K562 (cell line): Measurements from ENCODE around the gene TNFRSF6B. TPM values are rescaled to one million over a fixed set of nuclear protein-coding genes. Genes with fewer than 3 reads are reported as not detected.

Experiments
- ATAC-seq: fragments of 200-7000 bp; cut with Tn5 transposase; 3 replicates; pipeline ENCODE4 v1.9.1; 2020; ENCODE audit warnings: moderate library complexity
- BruUV-seq: library from RNA; stranded (reverse); fragments of 400-500 nt; replicated peaks from 2 replicates; lab custom pipeline; 2021; lab: Mats Ljungman, UMichigan
- CTCF ChIA-PET: fragments of 300-600 bp; formaldehyde crosslinking; extraction: SDS; loops from one replicate; lab custom pipeline; 2021; ENCODE audit warnings: low intra/inter-chr PET ratio; lab: Yijun Ruan, JAX
- POLR2A ChIA-PET: fragments of 300-600, 350-650 bp; sonication (Branson Sonifier 250); formaldehyde crosslinking; extraction: SDS; loops from one replicate; lab custom pipeline; 2021; ENCODE audit warnings: antibody characterized with exemption, inconsistent platforms; lab: Yijun Ruan, JAX
- DNase-seq, 4 experiments: peaks; one replicate each; pipeline versions ENCODE4 v3.0.0 to v3.0.0-alpha.2; 2011 to 2018; ENCODE audit warnings: low spot score in 3 of 4, mixed read lengths in 3 of 4; ENCODE audit errors: extremely low read depth in 1 of 4
- FAIRE-seq: peaks from 2 replicates; lab custom pipeline; 2011; peaks lifted over from hg19 to GRCh38; lab: Jason Lieb, UNC
- H2AFZ ChIP-seq: 2 replicates; pipeline ENCODE4 v1.6.0; 2011; ENCODE audit warnings: low read depth, low read length, control low read depth, inconsistent platforms
- H3K27ac ChIP-seq: fragments of 200-600 bp; 3 replicates; pipeline ENCODE4 v1.8.0; 2011; ENCODE audit warnings: low read depth, mild to moderate bottlenecking, control low read depth, inconsistent platforms, low read length, moderate library complexity, mixed read lengths; ENCODE audit errors: extremely low read depth
- H3K27me3 ChIP-seq, 2 experiments: fragments of 300-600 bp in 1 of 2; 2 replicates in 1 of 2; 3 replicates in 1 of 2; pipeline versions ENCODE4 v1.6.0 to v1.8.0; 2011; ENCODE audit warnings: inconsistent platforms in 2 of 2, low read length in 2 of 2, mild to moderate bottlenecking in 1 of 2, mixed read lengths in 1 of 2, moderate library complexity in 1 of 2; ENCODE audit not compliant: control insufficient read depth in 2 of 2, insufficient read depth in 2 of 2
- H3K36me3 ChIP-seq: fragments of 300-600 bp; 3 replicates; pipeline ENCODE4 v1.8.0; 2011; ENCODE audit warnings: mild to moderate bottlenecking, low read length, inconsistent platforms; ENCODE audit not compliant: control insufficient read depth, insufficient read depth
- H3K4me1 ChIP-seq, 2 experiments: fragments of 200-600 bp in 1 of 2; replicated peaks in 1 of 2; 2 replicates in 1 of 2; 3 replicates in 1 of 2; pipeline versions ENCODE4 v1.5.1 to v1.8.0; 2011; ENCODE audit warnings: inconsistent platforms in 2 of 2, low read length in 2 of 2, mild to moderate bottlenecking in 1 of 2, mixed read lengths in 1 of 2, moderate library complexity in 1 of 2; ENCODE audit not compliant: control insufficient read depth in 2 of 2, insufficient read depth in 2 of 2
- H3K4me2 ChIP-seq: 2 replicates; pipeline ENCODE4 v1.6.1; 2011; ENCODE audit warnings: low read length, control low read depth, inconsistent platforms, mixed read lengths; ENCODE audit not compliant: insufficient read depth
- H3K4me3 ChIP-seq: fragments of 200-600 bp; sonication (generic), shearing (Covaris generic); 2 replicates; pipeline ENCODE4 v1.5.1; 2016; ENCODE audit warnings: control low read depth, inconsistent platforms
- H3K79me2 ChIP-seq: fragments of 200-600 bp; 3 replicates; pipeline ENCODE4 v1.8.0; 2011; ENCODE audit warnings: low read length, inconsistent platforms; ENCODE audit not compliant: control insufficient read depth, insufficient read depth
- H3K9ac ChIP-seq, 2 experiments: 2 replicates each; pipeline versions ENCODE4 v1.6.0 to v1.6.1; 2011; ENCODE audit warnings: low read depth in 2 of 2, low read length in 2 of 2, control low read depth in 1 of 2, inconsistent platforms in 1 of 2, mild to moderate bottlenecking in 1 of 2, mixed read lengths in 1 of 2; ENCODE audit not compliant: insufficient read depth in 1 of 2
- H3K9me1 ChIP-seq: one replicate; pipeline ENCODE4 v1.6.0; 2011; ENCODE audit warnings: inconsistent platforms, mild to moderate bottlenecking, low read length, moderate library complexity; ENCODE audit not compliant: control insufficient read depth, insufficient read depth
- H3K9me3 ChIP-seq: replicated peaks from 2 replicates; pipeline ENCODE4 v1.5.1; 2011; ENCODE audit warnings: low read depth, low read length, inconsistent platforms; ENCODE audit not compliant: control insufficient read depth, insufficient read depth
- H4K20me1 ChIP-seq: replicated peaks from 2 replicates; pipeline ENCODE4 v1.6.1; 2011; ENCODE audit warnings: low read length, inconsistent platforms, mixed read lengths; ENCODE audit not compliant: control insufficient read depth, insufficient read depth
- CHCHD3 ChIP-seq: fragments of 250-450 bp; sonication (Bioruptor Pico); IDR thresholded peaks from 2 replicates; pipeline ENCODE4 v2.1.2; 2022; ENCODE audit warnings: mild to moderate bottlenecking
- FOXA1 ChIP-seq: fragments of 450-650 bp; IDR thresholded peaks from 2 replicates; pipeline ENCODE4 v1.6.1; 2016; ENCODE audit warnings: mild to moderate bottlenecking, borderline replicate concordance
- GATAD2A ChIP-seq: fragments of 450-650 bp; IDR thresholded peaks from 2 replicates; pipeline ENCODE4 v1.6.1; 2017
- HMG20B ChIP-seq: fragments of 250-450 bp; sonication (Bioruptor Pico); IDR thresholded peaks from 2 replicates; pipeline ENCODE4 v1.5.0; 2021; ENCODE audit warnings: mild to moderate bottlenecking
- LEF1 ChIP-seq: fragments of 450-650 bp; IDR thresholded peaks from 2 replicates; pipeline ENCODE4 v1.6.1; 2016; ENCODE audit warnings: mild to moderate bottlenecking
- PHTF2 ChIP-seq: fragments of 250-450 bp; sonication (Bioruptor Pico); IDR thresholded peaks from 2 replicates; pipeline ENCODE4 v1.5.0; 2021; ENCODE audit warnings: mild to moderate bottlenecking
- PTRF ChIP-seq: fragments of 450-650 bp; IDR thresholded peaks from 2 replicates; pipeline ENCODE4 v1.6.1; 2016; ENCODE audit warnings: mild to moderate bottlenecking, missing genetic modification characterization, missing compliant biosample characterization
- SIN3A ChIP-seq, 2 experiments: fragments of 150-350 bp in 1 of 2; IDR thresholded peaks; 2 replicates each; pipeline ENCODE4 v1.6.1; 2011 to 2016; ENCODE audit warnings: borderline replicate concordance in 2 of 2, low read depth in 2 of 2, low read length in 2 of 2, mild to moderate bottlenecking in 2 of 2, moderate library complexity in 2 of 2; ENCODE audit not compliant: control insufficient read depth in 1 of 2
- SMARCB1 ChIP-seq: IDR thresholded peaks from 2 replicates; pipeline ENCODE4 v1.6.1; 2011; ENCODE audit warnings: improper control_type of control experiment, low read depth; ENCODE audit not compliant: insufficient read length
- SMC3 ChIP-seq: conservative IDR thresholded peaks from 2 replicates; pipeline ENCODE4 v1.6.1; 2011; ENCODE audit warnings: low read depth, low read length, improper control_type of control experiment; ENCODE audit not compliant: insufficient read depth
- SRSF3 ChIP-seq: fragments of 200-400 bp; formaldehyde crosslinking; IDR thresholded peaks from 2 replicates; pipeline ENCODE4 v1.6.1; 2016; ENCODE audit warnings: mild to moderate bottlenecking, low read length, moderate library complexity; ENCODE audit not compliant: insufficient read depth
- TAF9B ChIP-seq: fragments of 450-650 bp; IDR thresholded peaks from 2 replicates; pipeline ENCODE4 v1.6.1; 2018; ENCODE audit warnings: mild to moderate bottlenecking; ENCODE audit not compliant: partially characterized antibody
- TFAM ChIP-seq: fragments of 250-450 bp; sonication (Bioruptor Pico); conservative IDR thresholded peaks from 2 replicates; pipeline ENCODE4 v1.5.0; 2021; ENCODE audit warnings: mild to moderate bottlenecking, moderate library complexity
- ZNF76 ChIP-seq: fragments of 250-450 bp; sonication (Bioruptor Pico); IDR thresholded peaks from 2 replicates; pipeline ENCODE4 v1.4.0; 2020; ENCODE audit warnings: mild to moderate bottlenecking, moderate library complexity, borderline replicate concordance
- WGBS: fragments of 100-300 bp; shearing (Covaris generic); methylation state at CpG from one replicate; pipeline ENCODE4 v1.1.6; 2016; ENCODE audit warnings: low coverage, mixed read lengths; ENCODE audit not compliant: insufficient coverage; ENCODE audit errors: missing lambda C conversion rate; 5-methylcytosine and 5-hydroxymethylcytosine counted together
- in situ Hi-C: fragments of 300-500 bp; cut with MboI; formaldehyde crosslinking; loops from 4 replicates; pipeline ENCODE4 v1.15.0; 2018; ENCODE audit warnings: inconsistent platforms, mixed read lengths
- intact Hi-C: fragments of 100-400 bp; cut with micrococcal nuclease; formaldehyde crosslinking; loops from 2 replicates; pipeline ENCODE4 v1.14.2; 2022
- polyA plus RNA-seq, 8 experiments: library from polyadenylated mRNA; depleted of rRNA in 4 of 8; stranded (reverse) in 5 of 8; unstranded in 3 of 8; fragments of >200 nt; fragmentation: Nextera tagmentation in 2 of 8; fragmentation: Illumina TruSeq in 1 of 8; extraction: Ambion mirVana in 2 of 8; extraction: Trizol in 1 of 8; gene quantifications; 2 replicates each; pipeline versions ENCODE4 v1.2.1 to v1.2.3, GENCODE V29; 2011 to 2014; ENCODE audit warnings: inconsistent platforms in 1 of 8, missing spikeins in 1 of 8
- total RNA-seq, 7 experiments: library from RNA; depleted of rRNA in 6 of 7; stranded (reverse); fragments of >200 nt in 6 of 7; fragmentation: Illumina TruSeq in 2 of 7; extraction: Trizol in 2 of 7; gene quantifications; 2 replicates each; pipeline versions ENCODE4 v1.2.1 to v1.2.3, GENCODE V29; 2011 to 2021; ENCODE audit warnings: low replicate concordance in 1 of 7
- TF ChIP-seq, protein P1 (sequence below), 2 experiments: IDR thresholded peaks; 2 replicates each; pipeline ENCODE4 v1.6.1; 2012; ENCODE audit warnings: improper control_type of control experiment in 2 of 2, low read depth in 2 of 2, low read length in 2 of 2, borderline replicate concordance in 1 of 2
- TF ChIP-seq, protein P2 (sequence below): fragments of 450-650 bp; formaldehyde crosslinking; IDR thresholded peaks from 2 replicates; pipeline ENCODE4 v1.4.0; 2020; ENCODE audit warnings: mild to moderate bottlenecking

The TNFRSF6B gene
- total and polyA plus RNA-seq, 9 of the 15 experiments (the other 6 are each of a cell fraction or from before 2014, with no cell fraction given), result 0.10 to 3.5 (median 0.32) TPM; not detected in 6

- TF ChIP-seq, protein P1, sequence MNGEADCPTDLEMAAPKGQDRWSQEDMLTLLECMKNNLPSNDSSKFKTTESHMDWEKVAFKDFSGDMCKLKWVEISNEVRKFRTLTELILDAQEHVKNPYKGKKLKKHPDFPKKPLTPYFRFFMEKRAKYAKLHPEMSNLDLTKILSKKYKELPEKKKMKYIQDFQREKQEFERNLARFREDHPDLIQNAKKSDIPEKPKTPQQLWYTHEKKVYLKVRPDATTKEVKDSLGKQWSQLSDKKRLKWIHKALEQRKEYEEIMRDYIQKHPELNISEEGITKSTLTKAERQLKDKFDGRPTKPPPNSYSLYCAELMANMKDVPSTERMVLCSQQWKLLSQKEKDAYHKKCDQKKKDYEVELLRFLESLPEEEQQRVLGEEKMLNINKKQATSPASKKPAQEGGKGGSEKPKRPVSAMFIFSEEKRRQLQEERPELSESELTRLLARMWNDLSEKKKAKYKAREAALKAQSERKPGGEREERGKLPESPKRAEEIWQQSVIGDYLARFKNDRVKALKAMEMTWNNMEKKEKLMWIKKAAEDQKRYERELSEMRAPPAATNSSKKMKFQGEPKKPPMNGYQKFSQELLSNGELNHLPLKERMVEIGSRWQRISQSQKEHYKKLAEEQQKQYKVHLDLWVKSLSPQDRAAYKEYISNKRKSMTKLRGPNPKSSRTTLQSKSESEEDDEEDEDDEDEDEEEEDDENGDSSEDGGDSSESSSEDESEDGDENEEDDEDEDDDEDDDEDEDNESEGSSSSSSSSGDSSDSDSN (IDR thresholded peaks at IDR 0.05; ENCODE audit: borderline replicate concordance in 1 of 2, low read depth in 2 of 2, low read length in 2 of 2), result no peak
- TF ChIP-seq, all 486 proteins: peak for 0
Measured at GRCh38 chr20:63731410-63731809, 35.0 kb downstream of the TNFRSF6B start (continued).

DNA sequence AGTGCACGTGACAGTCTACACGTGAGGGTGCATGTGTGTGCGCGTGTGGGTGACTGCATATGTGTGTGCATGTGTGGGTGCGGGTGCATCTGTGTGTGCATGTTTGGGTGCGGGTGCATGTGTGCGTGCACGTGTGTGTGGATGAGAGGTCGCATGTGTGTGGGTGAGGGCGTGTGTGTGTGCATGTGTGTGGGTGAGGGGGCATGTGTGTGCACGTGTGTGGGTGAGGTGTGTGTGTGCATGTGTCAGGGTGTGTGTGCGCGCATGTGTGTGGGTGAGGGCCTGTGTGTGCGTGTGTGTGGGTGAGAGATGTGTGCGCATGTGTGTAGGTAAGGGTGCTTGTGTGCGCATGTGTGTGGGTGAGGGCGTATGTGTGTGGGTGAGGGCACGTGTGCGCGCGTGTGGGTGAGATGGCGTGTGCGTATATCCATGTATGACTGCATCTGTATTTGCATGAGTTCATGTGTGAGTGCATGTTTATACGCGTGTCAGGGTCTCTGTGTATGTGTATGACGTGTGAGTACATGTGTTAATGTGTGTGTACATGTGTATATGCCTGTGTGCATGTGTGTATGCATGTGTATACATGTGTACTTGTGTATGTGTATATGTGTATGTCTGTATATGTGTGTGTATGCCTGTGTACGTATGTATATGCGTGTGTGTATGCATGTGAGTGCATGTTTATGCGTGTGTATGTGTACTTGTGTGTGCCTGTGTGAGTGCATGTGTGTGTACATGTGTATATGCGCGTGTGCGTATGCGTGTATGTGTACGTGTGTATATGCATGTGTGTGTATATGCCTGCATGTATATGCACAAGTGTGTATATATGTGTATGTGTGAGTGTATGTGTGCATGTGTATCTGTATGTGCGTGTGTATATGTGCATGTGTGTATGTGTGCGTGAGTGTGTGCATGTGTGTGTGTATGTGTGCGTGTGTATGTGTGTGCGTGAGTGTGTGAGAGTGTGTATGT is 36.0 kb downstream of the TNFRSF6B start:
- Histone ChIP-seq H3K4me1 (peaks cover 5 to 49% of the 10 kb centered on the region in 2 experiments; a peak in 4 of 5 replicates), H4K20me1 (0 out of 2 replicates have a peak, but pooled peaks cover 5% of the 10 kb centered on the region), H3K4me2 (no peak overlapping the region), H3K4me3 (no peak overlapping the region), H3K36me3 (peaks cover 71% of the 10 kb centered on the region; the same call in 2 of the 3 replicates), H3K9me3 (peaks cover 4% of the 10 kb centered on the region), H3K79me2 (peaks cover 26% of the 10 kb centered on the region), H3K9me1 (no peaks in the 10 kb centered on the region), H3K27me3 (no peaks in the 10 kb centered on the region), H2AFZ (no peak overlapping the region), H3K27ac (no peak overlapping the region; the same call in 2 of the 3 replicates), H3K9ac (no peak overlapping the region)
- BruUV-seq, result no TSS peak
- in situ Hi-C loops (no loop called here), intact Hi-C loops (no loop called here)
- ChIA-PET CTCF (no interaction called here), POLR2A (no interaction called here)
- no peak for ATAC-seq
- peak; percentile 48 for FAIRE-seq
- DNase-seq, result no peak
- WGBS, result 87% methylated on average over 31 of the region's 38 CpGs
- no peak for TF ChIP-seq PTRF
- TF ChIP-seq SMARCB1, result no peak
- TF ChIP-seq PHTF2 (CRISPR knock-in tag), result no peak
- no peak for TF ChIP-seq HMG20B (CRISPR knock-in tag)
- no peak for TF ChIP-seq CHCHD3 (CRISPR knock-in tag)
- no peak for TF ChIP-seq GATAD2A
- TF ChIP-seq, protein P2, sequence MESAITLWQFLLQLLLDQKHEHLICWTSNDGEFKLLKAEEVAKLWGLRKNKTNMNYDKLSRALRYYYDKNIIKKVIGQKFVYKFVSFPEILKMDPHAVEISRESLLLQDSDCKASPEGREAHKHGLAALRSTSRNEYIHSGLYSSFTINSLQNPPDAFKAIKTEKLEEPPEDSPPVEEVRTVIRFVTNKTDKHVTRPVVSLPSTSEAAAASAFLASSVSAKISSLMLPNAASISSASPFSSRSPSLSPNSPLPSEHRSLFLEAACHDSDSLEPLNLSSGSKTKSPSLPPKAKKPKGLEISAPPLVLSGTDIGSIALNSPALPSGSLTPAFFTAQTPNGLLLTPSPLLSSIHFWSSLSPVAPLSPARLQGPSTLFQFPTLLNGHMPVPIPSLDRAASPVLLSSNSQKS (CRISPR knock-in tag), result no peak
- TF ChIP-seq LEF1, result no peak
- no peak for TF ChIP-seq SRSF3
- TF ChIP-seq ZNF76 (CRISPR knock-in tag), result no peak
- no peak for TF ChIP-seq SMC3
- no peak for TF ChIP-seq TFAM (CRISPR knock-in tag)
- TF ChIP-seq SIN3A (IDR thresholded peaks at IDR 0.05; ENCODE audit: borderline replicate concordance in 2 of 2, control insufficient read depth in 1 of 2, low read depth in 2 of 2, low read length in 2 of 2), result no peak
- no peak for TF ChIP-seq FOXA1
- TF ChIP-seq TAF9B, result no peak
